ENCODE data around the gene CDC34.
A peak's percentile ranks its signal among the peaks of the same experiment; 100 is the strongest.

Gene CDC34

GRCh38 chr19:507286-508203 is 24.0 kb upstream of the CDC34 start, which contains the start of gene TPGS1:
TSS of gene TPGS1 (plus strand) at chr19:507497. CDS start at chr19:507507, 10 bp downstream.
- no peak for TF ChIP-seq CTCF (IDR thresholded peaks at IDR 0.05; ENCODE audit: control insufficient read depth, insufficient read depth, low read depth, low read length, missing control alignments)
- DNase-seq (ENCODE audit: low read depth): no peak
- peak within 1 kb of the TSS; percentile 82 for H3K4me3 ChIP-seq (ENCODE audit: control insufficient read depth, low read depth, low read length)

- no peak for DNase-seq (ENCODE audit: low read depth)
- peak overlapping the region; percentile 82 for H3K4me3 ChIP-seq (ENCODE audit: control insufficient read depth, low read depth, low read length)
- TF ChIP-seq CTCF (IDR thresholded peaks at IDR 0.05; ENCODE audit: control insufficient read depth, insufficient read depth, low read depth, low read length, missing control alignments): no peak
These were observed 23.1 kb upstream of the CDC34 start for GRCh38 chr19:508204-509150.

- no peak overlapping the region for H3K4me3 ChIP-seq (ENCODE audit: control insufficient read depth, low read depth, low read length)
- no peak for DNase-seq (ENCODE audit: low read depth)
- TF ChIP-seq CTCF (IDR thresholded peaks at IDR 0.05; ENCODE audit: control insufficient read depth, insufficient read depth, low read depth, low read length, missing control alignments): peak; percentile 97
These were observed 20.9 kb upstream of the CDC34 start for GRCh38 chr19:510606-511100.

- no peak for DNase-seq (ENCODE audit: low read depth)
- H3K4me3 ChIP-seq (ENCODE audit: control insufficient read depth, low read depth, low read length): no peak overlapping the region
- TF ChIP-seq CTCF (IDR thresholded peaks at IDR 0.05; ENCODE audit: control insufficient read depth, insufficient read depth, low read depth, low read length, missing control alignments): no peak
These were observed 20.3 kb upstream of the CDC34 start for GRCh38 chr19:511101-511851.

- DNase-seq (ENCODE audit: low read depth): no peak
- no peak for TF ChIP-seq CTCF (IDR thresholded peaks at IDR 0.05; ENCODE audit: control insufficient read depth, insufficient read depth, low read depth, low read length, missing control alignments)
- no peak overlapping the region for H3K4me3 ChIP-seq (ENCODE audit: control insufficient read depth, low read depth, low read length)
These were observed 18.8 kb upstream of the CDC34 start for GRCh38 chr19:512547-513365.
